ENCODE results near the gene ZNF831.

Gene ZNF831

GRCh38 chr20:59223182-59223601 is 59.6 kb downstream of the ZNF831 start:
- no peak for DNase-seq (ENCODE audit: low read depth)
- TF ChIP-seq CTCF (IDR thresholded peaks at IDR 0.05; ENCODE audit: insufficient read depth, low read depth, low read length, missing control alignments), result peak; percentile 0
- H3K4me3 ChIP-seq (ENCODE audit: low read depth, low read length), result no peak overlapping the region

- DNase-seq (ENCODE audit: low read depth), result no peak
- TF ChIP-seq CTCF (IDR thresholded peaks at IDR 0.05; ENCODE audit: insufficient read depth, low read depth, low read length, missing control alignments), result no peak
- no peak overlapping the region for H3K4me3 ChIP-seq (ENCODE audit: low read depth, low read length)
Measured at GRCh38 chr20:59223750-59224149, 60.1 kb downstream of the ZNF831 start.

GRCh38 chr20:59224236-59224635 is 60.6 kb downstream of the ZNF831 start:
- no peak for TF ChIP-seq CTCF (IDR thresholded peaks at IDR 0.05; ENCODE audit: insufficient read depth, low read depth, low read length, missing control alignments)
- H3K4me3 ChIP-seq (ENCODE audit: low read depth, low read length), result no peak overlapping the region
- DNase-seq (ENCODE audit: low read depth), result no peak

GRCh38 chr20:59230385-59230784 is 66.8 kb downstream of the ZNF831 start:
- DNase-seq (ENCODE audit: low read depth), result no peak
- no peak overlapping the region for H3K4me3 ChIP-seq (ENCODE audit: low read depth, low read length)
- TF ChIP-seq CTCF (IDR thresholded peaks at IDR 0.05; ENCODE audit: insufficient read depth, low read depth, low read length, missing control alignments), result no peak

- TF ChIP-seq CTCF (IDR thresholded peaks at IDR 0.05; ENCODE audit: insufficient read depth, low read depth, low read length, missing control alignments), result no peak
- no peak overlapping the region for H3K4me3 ChIP-seq (ENCODE audit: low read depth, low read length)
- DNase-seq (ENCODE audit: low read depth), result no peak
Measured at GRCh38 chr20:59231124-59231804, 67.6 kb downstream of the ZNF831 start.

- no peak for DNase-seq (ENCODE audit: low read depth)
- H3K4me3 ChIP-seq (ENCODE audit: low read depth, low read length), result no peak overlapping the region
- TF ChIP-seq CTCF (IDR thresholded peaks at IDR 0.05; ENCODE audit: insufficient read depth, low read depth, low read length, missing control alignments), result no peak
Measured at GRCh38 chr20:59232618-59233017, 69.0 kb downstream of the ZNF831 start.

GRCh38 chr20:59235226-59235625 is 71.6 kb downstream of the ZNF831 start:
- no peak overlapping the region for H3K4me3 ChIP-seq (ENCODE audit: low read depth, low read length)
- no peak for TF ChIP-seq CTCF (IDR thresholded peaks at IDR 0.05; ENCODE audit: insufficient read depth, low read depth, low read length, missing control alignments)
- DNase-seq (ENCODE audit: low read depth), result no peak

All from GM12865 (cell line).